HepG2 (cell line): Measurements from ENCODE around the gene PSMG4. TPM values are rescaled to one million over a fixed set of nuclear protein-coding genes. Genes with fewer than 3 reads are reported as not detected.

Experiments
- ATAC-seq: fragments of 200-7000 bp; cut with Tn5 transposase; 3 replicates; pipeline ENCODE4 v1.9.1; 2020; ENCODE audit warnings: mild to moderate bottlenecking, moderate library complexity
- BruUV-seq: library from RNA; stranded (reverse); fragments of 400-500 nt; replicated peaks from 2 replicates; lab custom pipeline; 2021; lab: Mats Ljungman, UMichigan
- CTCF ChIA-PET: fragments of 300-600 bp; formaldehyde crosslinking; extraction: SDS; loops from one replicate; lab custom pipeline; 2021; ENCODE audit warnings: low total read pairs, inconsistent platforms, low intra/inter-chr PET ratio; lab: Yijun Ruan, JAX
- POLR2A ChIA-PET: fragments of 350-600 bp; sonication (Branson Sonifier 250); formaldehyde crosslinking; loops from one replicate; lab custom pipeline; 2020; ENCODE audit warnings: antibody characterized with exemption, inconsistent platforms; lab: Yijun Ruan, JAX
- DNase-seq: peaks from one replicate; pipeline ENCODE4 v3.0.0-alpha.2; 2015; ENCODE audit warnings: low spot score
- FAIRE-seq: peaks from 3 replicates; lab custom pipeline; 2011; peaks lifted over from hg19 to GRCh38; lab: Jason Lieb, UNC
- H2AFZ ChIP-seq: one replicate; pipeline ENCODE4 v1.6.1; 2011; ENCODE audit warnings: low read length, inconsistent platforms
- H3K27ac ChIP-seq: fragments of 300-600 bp; 3 replicates; pipeline ENCODE4 v1.8.0; 2011; ENCODE audit warnings: mixed run types, mild to moderate bottlenecking, mixed read lengths, low read length, inconsistent platforms; ENCODE audit not compliant: insufficient read depth; ENCODE audit errors: extremely low read length
- H3K27me3 ChIP-seq, 2 experiments: fragments of 200-600 bp in 1 of 2; 2 replicates in 1 of 2; 3 replicates in 1 of 2; pipeline versions ENCODE4 v1.6.0 to v1.8.0; 2011; ENCODE audit warnings: low read length in 2 of 2, mild to moderate bottlenecking in 2 of 2, moderate library complexity in 2 of 2, inconsistent platforms in 1 of 2; ENCODE audit not compliant: insufficient read depth in 2 of 2, control insufficient read depth in 1 of 2
- H3K36me3 ChIP-seq, 2 experiments: fragments of 200-600 bp in 1 of 2; replicated peaks in 1 of 2; 2 replicates in 1 of 2; 3 replicates in 1 of 2; pipeline versions ENCODE4 v1.5.1 to v1.8.0; 2011; ENCODE audit warnings: low read length in 2 of 2, inconsistent platforms in 1 of 2; ENCODE audit not compliant: insufficient read depth in 2 of 2, control insufficient read depth in 1 of 2
- H3K4me1 ChIP-seq: 2 replicates; pipeline ENCODE4 v1.5.1; 2012; ENCODE audit warnings: low read length, inconsistent platforms; ENCODE audit not compliant: insufficient read depth
- H3K4me2 ChIP-seq: 2 replicates; pipeline ENCODE4 v1.6.0; 2011; ENCODE audit warnings: low read depth, low read length, inconsistent platforms
- H3K4me3 ChIP-seq, 3 experiments: fragments of 200-600 bp in 1 of 3; sonication (generic), shearing (Covaris generic) in 1 of 3; replicated peaks in 1 of 3; 2 replicates each; pipeline ENCODE4 v1.5.1; 2011 to 2016; ENCODE audit warnings: low read length in 3 of 3, inconsistent platforms in 2 of 3, low read depth in 2 of 3, mild to moderate bottlenecking in 2 of 3, control low read depth in 1 of 3, mixed read lengths in 1 of 3; ENCODE audit not compliant: insufficient read depth in 1 of 3
- H3K79me2 ChIP-seq: one replicate; pipeline ENCODE4 v1.6.1; 2011; ENCODE audit warnings: low read length, inconsistent platforms; ENCODE audit not compliant: insufficient read depth
- H3K9ac ChIP-seq: 2 replicates; pipeline ENCODE4 v1.6.0; 2011; ENCODE audit warnings: mild to moderate bottlenecking, low read depth, low read length, inconsistent platforms; ENCODE audit not compliant: insufficient read depth
- H3K9me3 ChIP-seq: 2 replicates; pipeline ENCODE4 v1.5.1; 2012; ENCODE audit warnings: mild to moderate bottlenecking, low read length
- H4K20me1 ChIP-seq: 2 replicates; pipeline ENCODE4 v1.6.0; 2011; ENCODE audit warnings: inconsistent platforms, mild to moderate bottlenecking, low read length, moderate library complexity; ENCODE audit not compliant: insufficient read depth
- ARNT ChIP-seq: fragments of 450-650 bp; IDR thresholded peaks from 2 replicates; pipeline ENCODE4 v1.6.1; 2017
- FOXC1 ChIP-seq: sonication (generic); formaldehyde crosslinking; IDR thresholded peaks from 2 replicates; pipeline ENCODE4 v1.8.0; 2022; ENCODE audit warnings: mild to moderate bottlenecking, missing genetic modification reagents, borderline replicate concordance
- FOXO1 ChIP-seq: sonication (generic); formaldehyde crosslinking; IDR thresholded peaks from 2 replicates; pipeline ENCODE4 v1.4.0; 2020; ENCODE audit warnings: missing genetic modification reagents
- GTF2F1 ChIP-seq: fragments of 150-350 bp; IDR thresholded peaks from 2 replicates; pipeline ENCODE4 v1.6.1; 2014; ENCODE audit warnings: low read length
- JARID2 ChIP-seq: sonication (generic); formaldehyde crosslinking; IDR thresholded peaks from 2 replicates; pipeline ENCODE4 v1.8.1; 2023; ENCODE audit warnings: missing genetic modification reagents, inconsistent platforms; ENCODE audit not compliant: insufficient replicate concordance
- JUND ChIP-seq: sonication (generic); formaldehyde crosslinking; IDR thresholded peaks from 2 replicates; pipeline ENCODE4 v1.8.0; 2022; ENCODE audit warnings: mild to moderate bottlenecking, missing genetic modification reagents
- KDM6A ChIP-seq: IDR thresholded peaks from 2 replicates; pipeline ENCODE4 v1.6.1; 2016; ENCODE audit warnings: low read depth
- NFE2 ChIP-seq: sonication (generic); formaldehyde crosslinking; IDR thresholded peaks from 2 replicates; pipeline ENCODE4 v1.4.0; 2020; ENCODE audit warnings: missing genetic modification reagents
- PHF20 ChIP-seq: sonication (generic); formaldehyde crosslinking; IDR thresholded peaks from 2 replicates; pipeline ENCODE4 v1.5.0; 2020; ENCODE audit warnings: mild to moderate bottlenecking, missing genetic modification reagents
- PITX1 ChIP-seq: sonication (generic); formaldehyde crosslinking; IDR thresholded peaks from 2 replicates; pipeline ENCODE4 v1.5.1; 2020; ENCODE audit warnings: mild to moderate bottlenecking, missing genetic modification reagents
- POLR2AphosphoS5 ChIP-seq: IDR thresholded peaks from 2 replicates; pipeline ENCODE4 v1.6.1; 2012; ENCODE audit warnings: low read depth, low read length
- SMAD9 ChIP-seq: sonication (generic); formaldehyde crosslinking; IDR thresholded peaks from 2 replicates; pipeline ENCODE4 v1.5.1; 2020; ENCODE audit warnings: mild to moderate bottlenecking, missing genetic modification reagents
- SP4 ChIP-seq: sonication (generic); formaldehyde crosslinking; IDR thresholded peaks from 2 replicates; pipeline ENCODE4 v1.8.1; 2023; ENCODE audit warnings: mild to moderate bottlenecking, missing genetic modification reagents
- SUZ12 ChIP-seq: fragments of 150-350 bp; IDR thresholded peaks from 2 replicates; pipeline ENCODE4 v1.6.1; 2014; ENCODE audit warnings: low read depth, low read length
- ZNF558 ChIP-seq: sonication (generic); formaldehyde crosslinking; IDR thresholded peaks from 2 replicates; pipeline ENCODE4 v1.9.0; 2022; ENCODE audit warnings: mild to moderate bottlenecking, missing genetic modification reagents, borderline replicate concordance
- ZNF570 ChIP-seq: sonication (generic); formaldehyde crosslinking; IDR thresholded peaks from 2 replicates; pipeline ENCODE4 v1.4.0; 2020; ENCODE audit warnings: mild to moderate bottlenecking, missing genetic modification reagents, borderline replicate concordance
- WGBS: methylation state at CpG from one replicate; pipeline ENCODE4 v1.1.6; 2017; ENCODE audit warnings: low lambda C conversion rate; 5-methylcytosine and 5-hydroxymethylcytosine counted together
- in situ Hi-C: cut with HindIII; loops from 2 replicates; pipeline ENCODE4 v1.10.0; 2017; ENCODE audit warnings: low pct_unique_long_range_greater_than_20kb; ENCODE audit not compliant: extremely low pct_ligation_motif_present
- intact Hi-C: fragments of 100-400 bp; cut with micrococcal nuclease; formaldehyde crosslinking; loops from one replicate; pipeline ENCODE4 v1.10.0; 2022; ENCODE audit not compliant: unreplicated experiment
- polyA plus RNA-seq, 8 experiments: library from polyadenylated mRNA; depleted of rRNA in 3 of 8; stranded (reverse) in 7 of 8; unstranded in 1 of 8; fragments of >200 nt; fragmentation: Illumina TruSeq in 4 of 8; extraction: Trizol in 4 of 8; gene quantifications; 2 replicates each; pipeline versions ENCODE4 v1.2.1 to v1.2.3, GENCODE V29; 2011 to 2016; ENCODE audit warnings: low read depth in 4 of 8, missing spikeins in 1 of 8, mixed read lengths in 1 of 8; ENCODE audit not compliant: insufficient read depth in 1 of 8
- total RNA-seq, 5 experiments: library from RNA; depleted of rRNA; stranded (reverse); fragments of >200 nt; fragmentation: Illumina TruSeq; extraction: Trizol; gene quantifications; 2 replicates each; pipeline ENCODE4 v1.2.3, GENCODE V29; 2016; ENCODE audit warnings: low read depth in 1 of 5
- TF ChIP-seq, protein P1 (sequence below): sonication (generic); formaldehyde crosslinking; conservative IDR thresholded peaks from 2 replicates; pipeline ENCODE4 v1.4.0; 2020; ENCODE audit warnings: mild to moderate bottlenecking, missing genetic modification reagents, moderate library complexity
- TF ChIP-seq, protein P2 (sequence below): IDR thresholded peaks from 2 replicates; pipeline ENCODE4 v1.6.1; 2012; ENCODE audit warnings: low read length, improper control_type of control experiment
- TF ChIP-seq, protein P3 (sequence below): sonication (generic); formaldehyde crosslinking; IDR thresholded peaks from 2 replicates; pipeline ENCODE4 v1.4.0; 2020; ENCODE audit warnings: missing genetic modification reagents; ENCODE audit errors: not compliant biosample characterization

Gene PSMG4
- total and polyA plus RNA-seq, 2 of the 13 experiments (the other 11 are each of a cell fraction or from before 2014, with no cell fraction given): 28.5 to 32.8 TPM

- TF ChIP-seq ARNT (no peak), FOXC1 (CRISPR knock-in tag) (no peak), SMAD9 (no peak), ZNF558 (no peak), FOXO1 (CRISPR knock-in tag) (no peak)
- TF ChIP-seq, all 625 proteins: peak for 0
Observed at GRCh38 chr6:3296537-3296936, 37.8 kb downstream of the PSMG4 start (continued).

DNA sequence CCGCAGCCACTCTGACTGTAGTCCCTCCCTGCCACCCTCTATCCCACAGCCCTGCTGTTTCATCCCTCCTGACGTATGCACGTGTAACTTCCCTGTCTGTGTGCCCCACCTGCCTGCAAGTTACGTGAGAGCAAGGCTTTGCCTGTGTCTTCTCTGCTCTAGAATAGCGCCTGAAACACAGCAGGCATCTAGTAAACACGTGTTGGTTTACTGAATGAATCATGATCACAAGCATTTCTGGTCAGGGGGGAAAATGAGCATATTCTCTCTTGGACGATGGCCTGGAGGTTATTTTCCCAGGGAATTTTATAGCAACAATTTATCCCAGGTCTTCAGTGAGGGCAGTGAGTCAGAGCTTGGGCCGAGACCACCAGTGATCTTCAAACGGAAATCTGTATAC is 38.3 kb downstream of the PSMG4 start:
- no peak overlapping the region for H3K9ac ChIP-seq
- 94% methylated on average over 9 of the region's 9 CpGs for WGBS
- no peaks in the 10 kb centered on the region for H4K20me1 ChIP-seq
- H3K79me2 ChIP-seq: no peaks in the 10 kb centered on the region
- H3K27me3 ChIP-seq: no peaks in the 10 kb centered on the region
- ATAC-seq (no peak), DNase-seq (no peak), FAIRE-seq (no peak)
- CTCF ChIA-PET: no interaction called here
- H3K4me2 ChIP-seq: no peak overlapping the region
- no peak overlapping the region for H3K27ac ChIP-seq
- POLR2A ChIA-PET: no interaction called here
- in situ Hi-C loops (loop anchor here (25.0 kb wide), 1 partner anchor 690 kb away; no protein-coding TSS in a partner anchor), intact Hi-C loops (loop anchor here (5.0 kb wide), 1 partner anchor 155 kb away; no protein-coding TSS in a partner anchor)
- H2AFZ ChIP-seq: no peak overlapping the region
- H3K4me3 ChIP-seq: no peak overlapping the region
- no TSS peak for BruUV-seq
- H3K9me3 ChIP-seq: no peaks in the 10 kb centered on the region
- H3K4me1 ChIP-seq: peaks cover 11% of the 10 kb centered on the region
- H3K36me3 ChIP-seq: peaks cover 43 to 71% of the 10 kb centered on the region in 2 experiments
- TF ChIP-seq GTF2F1 (no peak), NFE2 (CRISPR knock-in tag) (no peak), KDM6A (CRISPR knock-in tag) (no peak), JUND (no peak), POLR2AphosphoS5 (no peak), SUZ12 (no peak), JARID2 (CRISPR knock-in tag) (no peak), PITX1 (CRISPR knock-in tag) (no peak), ZNF570 (no peak), SP4 (no peak), PHF20 (no peak)
- TF ChIP-seq, protein P1, sequence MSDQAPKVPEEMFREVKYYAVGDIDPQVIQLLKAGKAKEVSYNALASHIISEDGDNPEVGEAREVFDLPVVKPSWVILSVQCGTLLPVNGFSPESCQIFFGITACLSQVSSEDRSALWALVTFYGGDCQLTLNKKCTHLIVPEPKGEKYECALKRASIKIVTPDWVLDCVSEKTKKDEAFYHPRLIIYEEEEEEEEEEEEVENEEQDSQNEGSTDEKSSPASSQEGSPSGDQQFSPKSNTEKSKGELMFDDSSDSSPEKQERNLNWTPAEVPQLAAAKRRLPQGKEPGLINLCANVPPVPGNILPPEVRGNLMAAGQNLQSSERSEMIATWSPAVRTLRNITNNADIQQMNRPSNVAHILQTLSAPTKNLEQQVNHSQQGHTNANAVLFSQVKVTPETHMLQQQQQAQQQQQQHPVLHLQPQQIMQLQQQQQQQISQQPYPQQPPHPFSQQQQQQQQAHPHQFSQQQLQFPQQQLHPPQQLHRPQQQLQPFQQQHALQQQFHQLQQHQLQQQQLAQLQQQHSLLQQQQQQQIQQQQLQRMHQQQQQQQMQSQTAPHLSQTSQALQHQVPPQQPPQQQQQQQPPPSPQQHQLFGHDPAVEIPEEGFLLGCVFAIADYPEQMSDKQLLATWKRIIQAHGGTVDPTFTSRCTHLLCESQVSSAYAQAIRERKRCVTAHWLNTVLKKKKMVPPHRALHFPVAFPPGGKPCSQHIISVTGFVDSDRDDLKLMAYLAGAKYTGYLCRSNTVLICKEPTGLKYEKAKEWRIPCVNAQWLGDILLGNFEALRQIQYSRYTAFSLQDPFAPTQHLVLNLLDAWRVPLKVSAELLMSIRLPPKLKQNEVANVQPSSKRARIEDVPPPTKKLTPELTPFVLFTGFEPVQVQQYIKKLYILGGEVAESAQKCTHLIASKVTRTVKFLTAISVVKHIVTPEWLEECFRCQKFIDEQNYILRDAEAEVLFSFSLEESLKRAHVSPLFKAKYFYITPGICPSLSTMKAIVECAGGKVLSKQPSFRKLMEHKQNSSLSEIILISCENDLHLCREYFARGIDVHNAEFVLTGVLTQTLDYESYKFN (CRISPR knock-in tag): no peak
- TF ChIP-seq, protein P2, sequence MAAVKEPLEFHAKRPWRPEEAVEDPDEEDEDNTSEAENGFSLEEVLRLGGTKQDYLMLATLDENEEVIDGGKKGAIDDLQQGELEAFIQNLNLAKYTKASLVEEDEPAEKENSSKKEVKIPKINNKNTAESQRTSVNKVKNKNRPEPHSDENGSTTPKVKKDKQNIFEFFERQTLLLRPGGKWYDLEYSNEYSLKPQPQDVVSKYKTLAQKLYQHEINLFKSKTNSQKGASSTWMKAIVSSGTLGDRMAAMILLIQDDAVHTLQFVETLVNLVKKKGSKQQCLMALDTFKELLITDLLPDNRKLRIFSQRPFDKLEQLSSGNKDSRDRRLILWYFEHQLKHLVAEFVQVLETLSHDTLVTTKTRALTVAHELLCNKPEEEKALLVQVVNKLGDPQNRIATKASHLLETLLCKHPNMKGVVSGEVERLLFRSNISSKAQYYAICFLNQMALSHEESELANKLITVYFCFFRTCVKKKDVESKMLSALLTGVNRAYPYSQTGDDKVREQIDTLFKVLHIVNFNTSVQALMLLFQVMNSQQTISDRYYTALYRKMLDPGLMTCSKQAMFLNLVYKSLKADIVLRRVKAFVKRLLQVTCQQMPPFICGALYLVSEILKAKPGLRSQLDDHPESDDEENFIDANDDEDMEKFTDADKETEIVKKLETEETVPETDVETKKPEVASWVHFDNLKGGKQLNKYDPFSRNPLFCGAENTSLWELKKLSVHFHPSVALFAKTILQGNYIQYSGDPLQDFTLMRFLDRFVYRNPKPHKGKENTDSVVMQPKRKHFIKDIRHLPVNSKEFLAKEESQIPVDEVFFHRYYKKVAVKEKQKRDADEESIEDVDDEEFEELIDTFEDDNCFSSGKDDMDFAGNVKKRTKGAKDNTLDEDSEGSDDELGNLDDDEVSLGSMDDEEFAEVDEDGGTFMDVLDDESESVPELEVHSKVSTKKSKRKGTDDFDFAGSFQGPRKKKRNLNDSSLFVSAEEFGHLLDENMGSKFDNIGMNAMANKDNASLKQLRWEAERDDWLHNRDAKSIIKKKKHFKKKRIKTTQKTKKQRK: no peak
- TF ChIP-seq, protein P3, sequence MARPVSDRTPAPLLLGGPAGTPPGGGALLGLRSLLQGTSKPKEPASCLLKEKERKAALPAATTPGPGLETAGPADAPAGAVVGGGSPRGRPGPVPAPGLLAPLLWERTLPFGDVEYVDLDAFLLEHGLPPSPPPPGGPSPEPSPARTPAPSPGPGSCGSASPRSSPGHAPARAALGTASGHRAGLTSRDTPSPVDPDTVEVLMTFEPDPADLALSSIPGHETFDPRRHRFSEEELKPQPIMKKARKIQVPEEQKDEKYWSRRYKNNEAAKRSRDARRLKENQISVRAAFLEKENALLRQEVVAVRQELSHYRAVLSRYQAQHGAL (CRISPR knock-in tag): no peak
